HG03521 (cell line): ENCODE data around the gene ELAVL1.

ENCODE experiments used
- ATAC-seq: cut with Tn5 transposase; IDR thresholded peaks from one replicate; pipeline ENCODE4 v1.9.1; 2021; ENCODE audit warnings: mild to moderate bottlenecking, moderate library complexity; ENCODE audit not compliant: unreplicated experiment

ELAVL1 gene

DNA sequence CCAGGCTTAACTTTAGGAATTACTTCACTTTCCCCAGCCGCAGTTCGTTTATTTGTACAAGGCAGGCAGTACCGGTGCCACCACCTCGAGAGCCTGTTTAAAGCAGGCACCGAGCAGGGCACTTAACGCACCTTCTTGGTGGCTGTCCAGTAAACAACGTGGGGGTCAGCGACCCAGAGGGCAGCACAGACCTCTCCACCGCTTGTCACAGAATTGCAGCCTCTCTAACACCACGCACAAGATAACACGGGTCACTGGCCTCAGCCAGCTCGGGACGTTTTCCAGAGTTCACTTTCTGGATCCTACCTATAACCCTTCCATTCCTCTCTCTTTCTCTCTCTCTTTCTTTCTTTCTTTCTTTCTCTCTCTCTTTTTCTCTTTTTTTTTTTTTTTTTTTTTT lies 16.8 kb upstream of the ELAVL1 start:
- no peak for ATAC-seq

DNA sequence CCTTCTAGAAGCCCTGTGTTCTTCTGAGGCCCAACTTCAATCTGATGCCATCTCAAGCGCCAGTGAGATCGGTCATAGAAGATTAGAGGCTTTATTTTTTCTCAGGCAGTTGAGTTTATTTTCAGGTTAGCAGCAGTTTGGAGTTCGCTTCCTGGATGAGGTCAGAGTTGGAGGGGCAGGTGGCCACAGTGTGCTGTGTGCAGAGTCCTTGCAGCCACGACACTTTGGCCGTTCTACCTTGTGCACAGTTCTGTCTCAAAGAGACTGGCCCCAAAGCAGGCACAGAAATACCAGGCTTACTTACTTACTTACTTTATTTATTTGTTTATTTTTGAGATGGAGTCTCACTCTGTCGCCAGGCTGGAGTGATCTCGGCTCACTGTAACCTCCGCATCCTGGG lies 15.9 kb upstream of the ELAVL1 start:
- no peak for ATAC-seq

DNA sequence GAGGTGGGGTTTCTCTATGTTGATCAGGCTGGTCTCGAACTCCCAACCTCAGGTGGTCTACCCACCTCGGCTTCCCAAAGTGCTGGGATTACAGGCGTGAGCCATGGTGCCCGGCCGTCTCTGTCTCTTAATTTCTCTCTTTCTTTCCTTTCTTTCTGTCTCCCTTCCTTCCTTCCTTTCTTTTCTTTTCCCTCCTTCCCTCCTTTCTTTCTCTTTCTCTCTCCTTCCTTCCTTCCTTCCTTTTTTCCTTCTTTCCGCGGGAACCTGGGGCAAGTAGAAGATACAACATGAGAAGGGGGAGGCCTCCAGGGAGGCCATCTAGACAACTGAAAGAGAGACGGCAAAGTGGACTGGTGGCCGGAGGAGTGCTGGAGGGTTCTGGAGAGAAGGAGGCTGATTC lies 15.2 kb upstream of the ELAVL1 start:
- no peak for ATAC-seq

DNA sequence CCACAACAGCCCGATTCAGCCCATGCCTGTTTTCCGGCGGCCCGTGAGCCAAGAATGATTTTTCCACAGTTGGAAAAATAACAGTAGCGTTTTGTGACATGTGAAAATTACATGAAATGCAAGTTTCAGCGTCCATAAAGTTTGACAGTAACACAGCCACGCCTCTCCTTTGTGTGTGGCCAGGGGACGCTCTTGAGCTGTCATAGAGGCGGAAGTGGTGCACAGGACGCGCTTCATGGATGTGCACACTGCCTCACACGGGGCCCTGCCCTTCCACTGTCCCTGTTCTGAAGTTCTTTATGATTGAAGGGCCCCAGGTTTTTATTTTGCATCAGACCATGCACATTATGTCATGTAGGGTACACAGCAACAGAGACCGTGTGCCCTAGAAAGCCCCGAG lies 12.4 kb upstream of the ELAVL1 start:
- no peak for ATAC-seq

DNA sequence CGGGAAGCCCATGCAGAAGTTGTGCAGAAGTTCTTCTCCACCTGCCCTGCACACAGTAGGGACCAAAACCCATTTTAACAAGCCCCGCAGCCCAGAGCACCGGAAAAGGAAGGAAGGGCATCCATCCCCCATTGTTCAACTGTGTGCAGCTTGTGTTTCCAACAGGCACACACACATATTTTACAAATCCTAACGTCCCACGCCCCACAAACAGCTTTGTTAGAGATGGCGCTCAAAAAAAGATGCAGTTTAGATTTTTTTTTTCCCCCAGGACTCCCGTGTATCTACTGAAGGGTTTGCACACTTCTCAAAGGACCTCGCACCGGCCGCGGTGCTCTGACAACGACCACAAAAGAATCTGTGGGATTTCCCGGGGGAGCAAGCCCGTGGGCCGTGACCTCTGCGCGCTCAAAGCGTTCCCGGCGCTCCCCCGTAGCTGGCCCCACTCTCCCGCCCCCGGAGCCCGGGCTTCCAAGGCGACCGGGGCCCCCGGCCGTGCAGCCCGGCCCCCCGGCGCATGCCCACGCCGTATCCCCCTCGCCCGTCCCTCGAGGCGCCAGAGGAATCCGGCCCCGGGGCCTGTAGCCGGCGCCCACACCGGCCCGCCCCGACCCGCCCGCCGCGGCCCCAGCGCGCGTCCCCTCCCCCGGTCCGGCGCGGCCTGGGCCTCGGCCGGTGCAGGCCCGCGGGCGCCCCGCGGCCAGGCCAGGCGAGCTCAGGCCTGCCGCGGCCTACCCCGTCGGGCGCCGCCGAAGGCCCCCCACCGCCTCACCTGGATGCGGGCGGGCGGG lies 523 bp downstream of the ELAVL1 start:
- peak; percentile 4 for ATAC-seq

DNA sequence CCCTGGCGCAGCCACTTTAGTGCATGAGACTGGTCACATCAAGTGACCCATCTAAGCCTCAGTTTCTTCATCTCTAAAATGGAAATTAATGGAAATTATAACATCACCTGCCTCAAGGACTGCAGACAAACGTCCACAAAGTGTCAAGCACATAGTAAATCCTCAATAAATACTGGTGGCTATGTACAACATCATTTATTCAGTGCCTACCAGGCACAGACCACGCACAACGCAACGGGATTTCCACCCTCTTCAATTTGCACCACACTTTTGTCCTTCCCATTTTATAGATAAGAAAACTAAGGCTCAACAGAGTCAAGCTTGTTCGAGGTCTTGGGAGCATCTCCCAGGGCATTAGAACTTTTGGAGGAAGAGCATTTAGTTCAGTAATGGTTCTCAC lies 1.4 kb downstream of the ELAVL1 start:
- no peak for ATAC-seq

DNA sequence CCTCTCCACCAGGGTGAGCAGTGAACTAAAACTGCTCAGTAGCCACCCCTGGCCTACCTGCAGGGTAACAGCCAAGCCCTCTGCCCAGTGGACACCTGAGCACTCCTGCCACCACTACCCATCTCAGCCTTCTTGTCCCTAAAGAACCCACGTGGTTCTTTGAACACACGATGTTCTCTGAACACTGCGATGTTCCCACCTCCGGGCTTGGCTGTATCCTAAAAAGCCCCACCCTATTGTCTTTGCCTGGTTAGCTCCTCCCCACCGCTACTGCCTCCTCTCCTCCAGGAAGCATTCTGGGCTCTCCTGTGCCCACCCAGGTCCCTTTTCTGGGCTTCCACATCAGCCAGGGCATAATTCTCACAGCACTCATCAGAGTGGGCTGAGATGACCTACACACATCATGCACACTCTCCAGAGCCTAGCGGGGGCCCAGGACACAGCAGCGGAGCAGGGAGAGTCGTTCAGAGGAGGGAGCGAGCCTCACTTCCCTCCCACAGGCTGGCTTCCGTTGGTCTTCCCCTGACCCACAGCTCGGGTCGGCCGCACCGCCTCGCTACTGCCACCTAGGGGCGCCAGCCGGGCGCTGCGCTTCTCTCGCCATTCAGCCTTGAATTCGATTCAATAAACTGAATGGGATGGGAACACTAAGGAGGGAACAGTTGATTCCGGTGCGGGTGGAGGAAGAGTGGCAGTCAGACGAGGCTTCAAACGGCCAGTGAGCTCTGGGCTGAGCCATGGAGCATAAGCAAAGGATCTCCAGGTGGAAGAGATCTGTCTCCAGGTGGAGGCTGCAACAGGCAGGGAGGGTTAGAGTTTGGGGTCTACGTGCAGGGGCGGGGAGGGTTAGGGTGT lies 3.2 kb downstream of the ELAVL1 start:
- no peak for ATAC-seq

DNA sequence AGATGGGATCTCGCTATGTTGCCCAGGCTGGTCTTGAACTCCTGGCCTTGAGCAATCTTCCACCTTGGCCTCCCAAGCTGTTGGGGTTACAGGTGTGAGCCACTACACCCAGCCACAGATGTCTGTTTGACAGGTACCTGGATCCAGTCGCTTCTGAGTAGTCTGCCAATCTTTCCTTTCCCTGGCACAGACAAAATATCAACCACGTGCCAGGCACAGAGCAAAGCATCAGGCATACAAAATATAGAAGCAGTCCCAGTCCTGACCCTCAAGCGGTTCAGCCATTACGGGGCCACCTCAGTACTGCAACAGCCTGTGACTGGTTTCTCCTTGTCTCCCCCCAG lies 3.8 kb downstream of the ELAVL1 start:
- ATAC-seq = no peak

DNA sequence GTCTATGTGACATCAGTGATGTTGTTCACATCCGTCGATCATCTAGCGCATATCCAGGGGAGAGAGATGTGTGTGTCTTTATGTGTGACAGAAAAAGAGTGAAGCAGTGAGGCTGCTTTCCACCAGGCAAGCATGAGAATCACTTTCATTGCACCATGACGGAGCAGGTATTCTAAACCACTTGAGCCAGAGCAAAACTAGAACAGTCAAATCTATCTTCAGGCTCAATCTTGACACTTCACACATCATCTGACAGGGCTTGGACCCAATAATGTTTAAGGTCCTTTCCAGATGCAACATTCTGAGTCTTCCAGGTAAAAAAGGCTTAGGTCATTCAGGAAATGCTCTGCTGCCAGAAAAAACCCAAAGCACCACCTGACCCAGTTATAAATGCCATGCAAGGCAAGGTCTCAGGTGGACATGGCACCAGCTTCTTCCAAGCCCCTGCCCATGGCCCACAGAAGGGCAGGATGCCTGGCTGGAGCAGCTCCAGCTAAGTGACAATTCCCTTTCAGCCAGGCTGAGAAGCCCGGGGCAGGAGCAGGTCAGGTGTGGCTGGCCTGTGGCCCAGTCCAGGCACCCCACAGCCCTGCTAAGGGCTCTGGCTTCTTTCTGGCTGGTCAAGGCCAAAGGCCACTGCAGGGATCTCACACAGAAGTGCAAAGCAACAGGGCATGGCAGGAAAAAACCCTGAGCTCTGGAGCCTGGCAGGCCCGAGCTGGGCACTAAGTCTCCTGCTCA lies 5.0 kb downstream of the ELAVL1 start:
- ATAC-seq = no peak

DNA sequence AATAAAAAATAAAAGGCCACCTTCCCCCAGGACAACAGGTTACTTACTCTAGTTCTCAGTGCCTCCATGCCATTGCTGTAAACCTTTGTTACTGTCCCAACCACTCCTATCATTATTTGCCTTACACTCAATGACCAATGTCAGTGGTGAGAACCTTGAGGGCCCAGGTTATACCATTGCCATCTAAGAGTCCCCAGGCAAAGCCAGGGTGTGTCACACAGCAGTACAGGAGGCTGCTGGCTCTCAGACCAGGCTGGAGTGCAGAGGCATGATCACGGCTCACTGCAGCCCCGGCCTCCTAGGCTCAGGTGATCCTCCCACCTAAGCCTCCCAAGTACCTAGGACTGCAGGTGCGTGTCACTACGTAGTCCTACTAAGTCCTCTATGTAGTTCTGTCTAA lies 6.1 kb downstream of the ELAVL1 start:
- ATAC-seq = no peak

DNA sequence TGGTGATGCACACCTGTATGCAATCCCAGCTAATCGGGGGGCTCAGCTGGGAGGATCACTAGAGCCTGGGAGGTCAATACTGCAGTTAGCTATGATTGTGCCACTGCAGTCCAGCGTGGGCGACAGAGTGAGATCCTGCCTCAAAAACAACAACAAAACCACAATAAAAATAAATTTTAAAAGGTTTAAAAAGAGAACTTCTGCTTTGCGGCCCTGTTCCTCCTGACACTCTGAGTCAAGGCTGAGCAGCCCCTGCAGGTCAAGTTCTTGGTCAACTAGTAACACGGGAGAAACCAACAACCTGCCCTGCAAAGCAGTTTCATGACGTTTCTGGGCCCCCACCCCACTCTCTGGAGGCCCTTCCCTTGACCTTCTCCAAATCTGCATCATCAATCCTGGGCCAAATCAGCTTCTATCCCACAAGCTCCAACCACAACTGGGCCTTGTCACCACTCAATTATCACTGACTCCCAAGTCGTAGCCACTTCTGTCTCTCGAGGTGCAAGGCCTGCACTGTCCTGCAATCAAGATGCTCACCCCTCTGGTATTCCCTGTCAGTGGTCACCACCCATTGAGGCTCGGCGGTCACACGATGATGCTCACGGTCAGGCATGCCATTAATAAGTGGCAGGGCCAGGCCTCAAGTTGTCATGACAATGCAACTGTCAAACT lies 7.5 kb downstream of the ELAVL1 start:
- no peak for ATAC-seq

DNA sequence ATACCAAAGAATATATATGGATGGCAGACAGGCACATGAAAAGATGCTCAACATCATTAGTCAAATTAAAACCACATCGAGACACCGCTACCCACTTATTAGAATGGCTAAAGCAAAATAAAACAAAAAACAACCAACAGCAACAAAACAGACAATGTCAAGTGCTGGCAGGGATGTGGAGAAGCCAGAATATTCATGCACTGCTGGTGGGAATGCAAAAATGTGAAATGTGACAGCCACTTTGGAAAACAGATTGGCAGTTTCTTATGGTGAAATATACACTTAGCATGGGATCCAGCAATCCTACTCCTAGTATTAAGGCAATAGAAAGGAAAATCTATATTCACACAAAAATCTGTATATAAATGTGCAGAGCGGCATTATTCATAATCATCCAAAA lies 8.6 kb downstream of the ELAVL1 start:
- ATAC-seq = no peak

DNA sequence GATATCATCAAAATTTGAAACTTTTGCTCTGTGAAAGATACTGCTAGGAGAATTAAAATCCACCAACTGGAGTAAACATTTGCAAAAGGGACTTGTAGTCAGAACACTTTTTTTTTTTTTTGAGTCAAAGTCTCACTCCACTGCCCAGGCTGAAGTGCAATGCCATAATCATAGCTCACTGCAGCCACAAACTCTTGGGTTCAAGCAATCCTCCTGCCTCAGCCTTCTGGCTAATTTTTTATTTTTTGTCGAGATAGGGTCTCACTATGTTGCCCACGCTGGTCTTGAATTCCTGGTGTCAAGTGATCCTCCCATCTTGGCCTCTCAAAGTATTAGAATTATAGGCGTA lies 9.7 kb downstream of the ELAVL1 start:
- ATAC-seq = no peak

DNA sequence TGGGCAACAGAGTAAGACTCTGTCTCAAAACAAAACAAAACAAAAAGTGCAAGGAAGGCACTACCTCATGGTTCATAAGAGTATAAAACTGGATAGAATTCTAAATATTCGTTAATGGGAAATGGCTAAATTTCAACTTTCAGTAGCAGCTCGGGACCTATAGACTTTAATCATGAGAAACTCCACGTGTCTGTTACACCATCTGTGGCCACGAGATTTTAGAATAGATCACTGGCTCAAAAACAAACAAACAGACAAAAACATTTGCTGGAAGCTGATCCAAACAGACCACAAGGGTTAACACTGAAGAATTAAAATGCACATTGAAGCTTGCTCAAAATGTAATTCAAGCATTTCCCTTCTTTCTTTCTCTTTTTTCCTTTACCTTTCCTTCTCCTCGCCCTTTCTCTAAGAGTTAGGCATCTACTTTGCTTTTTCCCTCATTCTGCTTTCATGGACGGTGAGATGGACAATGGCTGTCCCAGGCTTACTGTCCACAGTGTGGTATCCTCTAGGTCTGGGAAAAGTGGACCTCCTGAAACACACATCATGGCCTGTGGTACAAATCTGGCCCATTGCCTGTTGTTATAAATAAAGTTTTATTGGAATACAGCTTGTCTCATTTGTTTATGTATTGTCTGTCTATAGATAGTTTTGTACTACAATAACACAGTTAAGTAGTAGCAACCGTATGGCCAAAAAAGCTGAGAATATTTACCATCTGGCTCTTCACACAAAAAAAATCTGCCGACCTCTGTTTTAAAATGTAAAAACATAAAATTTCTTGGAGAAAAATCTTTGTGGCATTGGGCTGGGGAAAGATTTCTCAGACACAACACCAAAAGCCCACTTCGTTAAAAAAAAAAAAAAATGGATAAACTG lies 10.3 kb downstream of the ELAVL1 start:
- ATAC-seq = no peak

DNA sequence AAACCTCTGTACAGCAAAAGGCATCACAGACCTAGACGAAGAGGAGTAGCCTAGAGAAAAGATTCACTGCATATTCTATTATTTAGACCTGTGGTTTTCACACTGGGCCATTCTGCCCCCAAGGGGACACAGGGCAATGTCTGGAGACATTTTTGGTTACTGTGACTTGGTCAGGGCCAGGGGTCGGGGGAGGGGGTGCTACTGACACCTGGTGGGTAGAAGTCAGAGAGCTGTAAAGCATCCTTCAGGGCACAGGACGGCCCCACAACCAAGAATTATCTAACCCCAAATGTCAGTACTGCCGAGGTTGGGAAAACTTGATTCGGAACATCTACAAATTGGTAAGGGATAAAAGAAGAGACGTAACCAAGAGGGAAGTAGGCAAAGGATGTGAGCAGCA lies 11.3 kb downstream of the ELAVL1 start:
- ATAC-seq = no peak

DNA sequence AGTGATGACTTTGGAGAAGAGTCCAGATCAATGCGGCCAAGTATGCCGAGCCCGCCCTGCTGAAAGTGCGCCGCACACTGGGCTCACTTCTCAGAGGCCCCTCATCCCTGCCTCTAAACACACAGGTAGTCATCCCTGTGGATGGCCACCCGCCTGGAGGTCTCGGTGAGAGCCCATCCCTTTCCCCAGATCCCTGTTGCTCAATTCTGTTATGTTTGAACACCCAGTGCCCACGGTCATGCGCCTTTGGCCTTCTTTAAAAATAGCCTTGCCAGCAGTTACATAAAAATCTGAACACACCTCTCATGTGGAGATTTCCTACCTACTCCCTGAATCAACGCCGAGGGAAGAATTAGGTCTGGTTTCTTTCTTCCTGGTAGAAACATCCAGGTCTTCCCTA lies 11.9 kb downstream of the ELAVL1 start:
- ATAC-seq = no peak

DNA sequence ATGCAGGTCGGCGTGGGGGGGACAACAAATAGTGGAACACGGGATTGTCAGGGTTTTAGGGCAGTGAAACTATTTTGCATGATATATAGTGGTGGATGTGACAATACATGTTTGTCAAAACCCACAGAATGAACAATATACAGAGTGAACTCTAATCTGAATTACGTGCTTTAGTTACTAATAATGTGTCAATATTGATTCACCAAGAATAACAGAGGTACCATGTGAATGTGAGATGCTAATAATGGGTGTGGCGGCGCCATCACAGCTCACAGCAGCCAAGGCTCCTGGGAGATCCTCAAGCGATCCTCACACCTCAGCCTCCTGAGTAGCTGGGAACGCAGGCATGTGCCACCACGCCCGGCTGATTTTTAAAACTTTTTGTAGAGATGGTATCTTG lies 12.9 kb downstream of the ELAVL1 start:
- no peak for ATAC-seq

DNA sequence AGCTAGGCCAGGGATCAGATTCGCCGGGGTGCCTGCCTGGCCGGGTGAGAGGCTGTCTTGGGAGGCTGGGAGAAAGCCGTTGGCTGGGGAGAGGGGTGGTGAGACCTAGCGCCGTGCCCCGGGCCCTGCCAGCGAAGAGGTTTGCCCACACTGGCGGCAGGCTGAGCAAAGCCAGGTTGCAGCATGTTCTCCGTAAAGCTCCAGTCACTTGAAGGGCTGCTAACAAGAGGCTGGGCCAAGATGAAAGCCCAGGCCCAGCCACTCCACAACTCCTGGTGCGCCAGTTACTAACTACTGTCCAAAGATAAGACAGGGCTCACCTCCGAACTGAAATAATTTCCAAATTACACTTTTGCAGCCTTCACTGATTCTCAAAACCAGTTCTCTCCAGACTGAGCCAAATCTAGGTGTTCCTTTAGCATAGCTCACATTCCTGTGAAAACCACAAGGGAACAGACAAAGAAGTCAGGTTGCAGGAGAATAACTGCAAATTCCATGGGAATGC lies 16.3 kb downstream of the ELAVL1 start:
- ATAC-seq = no peak

DNA sequence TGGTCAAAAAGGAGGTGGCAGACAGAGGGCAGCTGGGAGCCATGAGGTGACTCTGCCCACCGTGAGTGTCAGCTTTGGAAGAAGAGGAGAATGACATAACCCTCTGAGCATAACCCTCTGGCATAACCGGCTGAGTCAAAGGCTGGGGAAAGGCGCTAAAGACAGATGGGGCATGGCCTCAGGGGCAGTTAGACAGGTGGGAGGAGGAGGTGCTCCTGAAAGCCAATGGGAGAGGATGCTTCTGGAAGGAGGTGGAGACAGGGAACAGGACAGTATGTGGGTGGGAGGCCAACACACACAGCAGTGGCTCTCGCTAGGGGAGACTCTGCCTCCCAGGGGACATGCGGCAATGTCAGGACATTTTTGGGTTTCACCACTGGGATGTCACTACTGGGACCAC lies 17.1 kb downstream of the ELAVL1 start:
- no peak for ATAC-seq

DNA sequence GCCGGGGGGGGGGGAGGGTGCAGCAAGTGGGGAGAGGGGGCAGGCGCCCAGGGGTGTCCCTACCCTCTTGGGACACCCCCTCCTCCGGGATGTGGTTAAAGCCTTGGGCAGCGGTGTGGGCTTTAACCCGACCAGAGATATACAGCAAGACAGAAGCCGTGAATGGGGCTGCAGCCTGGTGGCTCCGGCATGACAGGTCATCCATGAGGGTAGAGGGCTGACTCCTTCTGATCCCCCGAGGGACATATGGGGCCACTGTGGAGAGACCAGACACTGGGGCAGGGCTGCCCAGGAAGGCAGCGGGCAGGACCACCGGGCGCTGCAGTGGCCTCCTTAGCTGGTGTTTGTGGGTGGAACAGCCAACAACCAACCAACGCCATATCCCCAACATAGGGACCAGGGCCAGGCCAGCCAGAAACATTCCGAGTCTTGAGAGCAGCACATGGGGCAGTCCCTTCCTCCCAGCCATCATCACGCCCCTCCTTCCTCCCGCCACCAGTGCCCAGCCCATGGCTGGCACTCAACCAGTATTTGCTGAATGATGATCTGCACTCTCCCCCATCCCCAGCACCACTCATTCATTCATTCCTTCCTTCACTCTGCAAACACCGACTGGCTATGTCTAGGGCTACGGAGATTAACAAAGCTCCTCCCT lies 18.2 kb downstream of the ELAVL1 start:
- ATAC-seq = no peak
